ENCODE results near the gene BAZ1A. TPM values are rescaled to one million over a fixed set of nuclear protein-coding genes. Genes with fewer than 3 reads are reported as not detected.

Gene BAZ1A
- 30.3 TPM for polyA plus RNA-seq (2013, experiment 1 of 2; ENCODE audit: insufficient read length)
- polyA plus RNA-seq (2013, experiment 2 of 2; ENCODE audit: insufficient read length) = 31.6 TPM

- DNase-seq = peak; percentile 94
These were observed at the start of gene BAZ1A for GRCh38 chr14:34875031-34875922. TSS of gene BAZ1A (minus strand) at chr14:34875360. CDS start at chr14:34874604, 756 bp downstream.

- DNase-seq = no peak
These were observed 45.2 kb upstream of the BAZ1A start for GRCh38 chr14:34920339-34920738.

- no peak for DNase-seq
These were observed 38.5 kb upstream of the BAZ1A start for GRCh38 chr14:34913619-34914018.

- no peak for DNase-seq
These were observed 37.8 kb upstream of the BAZ1A start for GRCh38 chr14:34912966-34913365.

GRCh38 chr14:34912182-34912581 lies 37.0 kb upstream of the BAZ1A start:
- DNase-seq = no peak

GRCh38 chr14:34911209-34912150 lies 36.3 kb upstream of the BAZ1A start:
- peak; percentile 39 for DNase-seq

- no peak for DNase-seq
These were observed 31.1 kb upstream of the BAZ1A start for GRCh38 chr14:34906287-34906686.

GRCh38 chr14:34895277-34895676 lies 20.1 kb upstream of the BAZ1A start:
- DNase-seq = no peak

GRCh38 chr14:34890937-34891336 lies 15.8 kb upstream of the BAZ1A start:
- DNase-seq = no peak

GRCh38 chr14:34888186-34888585 lies 13.0 kb upstream of the BAZ1A start:
- no peak for DNase-seq

GRCh38 chr14:34883954-34884353 lies 8.8 kb upstream of the BAZ1A start:
- DNase-seq = no peak

- peak; percentile 52 for DNase-seq
These were observed 652 bp downstream of the BAZ1A start for GRCh38 chr14:34874386-34875030.

GRCh38 chr14:34873589-34874385 lies 1.4 kb downstream of the BAZ1A start:
- peak; percentile 83 for DNase-seq

GRCh38 chr14:34872822-34873588 lies 2.2 kb downstream of the BAZ1A start:
- DNase-seq = peak; percentile 9

GRCh38 chr14:34867199-34867598 lies 8.0 kb downstream of the BAZ1A start:
- DNase-seq = no peak

- DNase-seq = no peak
These were observed 9.1 kb downstream of the BAZ1A start for GRCh38 chr14:34865889-34866574.

- no peak for DNase-seq
These were observed 11.3 kb downstream of the BAZ1A start for GRCh38 chr14:34863844-34864243.

- no peak for DNase-seq
These were observed 16.4 kb downstream of the BAZ1A start for GRCh38 chr14:34858765-34859164.

- no peak for DNase-seq
These were observed 17.3 kb downstream of the BAZ1A start for GRCh38 chr14:34857689-34858449.
